ENCODE results near the gene DNAJC27.

The DNAJC27 gene

DNA sequence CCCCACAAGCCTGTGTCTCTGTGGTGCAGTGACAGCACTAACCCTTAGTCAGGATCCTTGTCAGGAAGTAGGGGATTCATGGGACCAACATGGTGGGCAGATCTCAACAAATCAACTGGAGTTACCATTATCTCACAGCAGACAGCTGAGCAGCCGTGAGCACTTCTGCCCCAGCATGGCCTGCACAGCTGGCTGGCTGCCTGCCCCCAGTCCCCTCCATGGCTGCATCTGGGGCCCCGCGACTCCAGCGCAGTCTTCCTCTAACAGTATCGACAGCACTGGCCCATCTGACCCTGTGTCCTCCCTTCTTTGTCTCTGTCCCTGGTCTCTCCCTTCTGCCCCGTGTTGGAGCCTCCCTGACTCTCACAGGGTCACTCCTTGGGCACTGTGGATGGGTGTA is 47.0 kb downstream of the DNAJC27 start:
- DNase-seq = no peak

DNA sequence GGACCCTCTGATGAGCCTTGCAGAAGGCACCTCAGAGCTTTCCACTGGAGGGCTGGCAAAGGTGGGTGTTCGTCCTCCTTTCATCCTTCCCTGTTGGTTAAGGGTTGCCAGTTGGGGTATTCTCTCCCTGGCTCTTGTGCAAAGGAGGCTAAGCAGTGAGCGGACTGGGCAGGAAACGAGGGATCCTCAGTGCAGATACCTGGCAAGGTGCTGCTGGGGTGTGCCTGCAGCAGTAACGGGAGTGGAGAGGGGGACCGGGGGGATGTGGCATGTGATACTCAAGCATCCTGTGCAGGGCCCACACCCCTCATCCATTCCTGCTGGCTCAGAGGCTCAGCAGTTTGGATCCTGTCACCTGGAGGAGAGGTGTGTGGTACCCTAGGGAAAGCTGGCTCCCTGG is 47.5 kb downstream of the DNAJC27 start:
- no peak for DNase-seq

GRCh38 chr2:24923106-24923505 is 48.6 kb downstream of the DNAJC27 start:
- no peak for DNase-seq

GRCh38 chr2:24922556-24922955 is 49.2 kb downstream of the DNAJC27 start:
- no peak for DNase-seq

DNA sequence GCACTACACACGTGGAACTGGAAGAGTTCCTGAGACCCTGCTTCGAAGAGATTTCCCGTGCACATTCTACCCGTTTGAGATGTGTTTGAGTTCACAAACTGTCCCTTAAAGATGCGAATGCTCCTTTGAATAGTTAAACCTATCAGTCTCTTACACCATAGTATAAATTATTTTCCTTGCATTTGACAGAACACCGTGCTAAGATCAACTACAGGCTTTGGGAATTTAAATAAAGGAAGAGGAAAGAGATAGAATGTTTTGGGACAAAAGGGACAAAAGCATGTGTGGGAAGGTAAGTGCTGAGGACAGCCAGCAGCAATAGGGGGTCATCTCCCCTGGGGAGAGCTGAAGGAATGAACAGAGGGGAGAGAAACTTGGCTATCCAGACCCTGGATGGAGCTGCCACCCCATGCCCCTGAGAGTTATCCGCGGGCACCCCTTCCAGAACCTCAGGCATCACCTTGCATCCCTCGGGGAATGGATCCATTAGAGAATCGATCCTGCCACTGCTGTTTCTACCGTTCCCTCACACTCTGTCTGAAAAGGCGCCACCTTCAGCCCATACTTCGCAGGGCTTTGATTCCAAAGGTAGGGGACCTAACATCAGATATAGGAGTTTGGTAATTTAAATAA is 50.8 kb downstream of the DNAJC27 start:
- DNase-seq = no peak

DNA sequence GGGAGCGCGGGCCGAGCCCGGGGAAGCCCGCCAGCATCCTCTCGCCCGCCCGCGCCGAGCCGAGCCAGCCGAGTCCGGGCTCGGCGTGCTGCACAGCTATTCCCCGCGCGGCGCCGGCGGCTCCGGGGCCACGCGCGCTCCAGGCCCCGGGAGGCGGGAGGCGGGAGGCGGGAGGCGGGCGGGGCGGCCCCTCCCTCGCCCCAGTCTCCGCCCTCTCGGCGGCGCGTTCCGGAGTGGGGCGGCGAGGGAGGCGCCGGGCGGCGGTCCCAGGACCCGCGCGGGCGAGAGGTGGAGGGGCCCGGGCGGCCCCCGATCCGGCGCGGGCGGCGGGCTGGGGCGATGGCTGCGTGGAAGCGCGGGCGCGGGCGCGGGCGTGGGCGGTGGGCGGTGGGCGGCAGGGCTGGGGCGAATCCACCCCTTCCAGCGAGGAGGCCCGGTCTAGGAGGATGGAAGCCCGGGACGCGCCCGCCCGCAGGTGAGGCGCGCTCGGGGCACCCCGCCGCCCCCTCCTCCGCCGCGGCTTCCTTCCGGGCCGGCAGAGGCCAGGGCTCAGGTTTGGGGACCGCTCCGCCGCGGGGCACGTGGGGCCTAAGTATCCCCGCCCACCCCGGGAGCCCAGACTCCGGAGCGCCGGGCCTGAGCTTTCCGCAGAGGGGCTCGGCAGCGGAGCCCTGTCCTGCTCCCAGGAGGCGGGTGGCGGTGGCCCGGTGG is 51.5 kb downstream of the DNAJC27 start, which contains the start of gene ADCY3:
TSS of gene ADCY3 (minus strand) at position 140 of the 711 bp plus-strand sequence. CDS start 1,250 bp downstream, outside the sequence.
- peak; percentile 35 for DNase-seq

DNA sequence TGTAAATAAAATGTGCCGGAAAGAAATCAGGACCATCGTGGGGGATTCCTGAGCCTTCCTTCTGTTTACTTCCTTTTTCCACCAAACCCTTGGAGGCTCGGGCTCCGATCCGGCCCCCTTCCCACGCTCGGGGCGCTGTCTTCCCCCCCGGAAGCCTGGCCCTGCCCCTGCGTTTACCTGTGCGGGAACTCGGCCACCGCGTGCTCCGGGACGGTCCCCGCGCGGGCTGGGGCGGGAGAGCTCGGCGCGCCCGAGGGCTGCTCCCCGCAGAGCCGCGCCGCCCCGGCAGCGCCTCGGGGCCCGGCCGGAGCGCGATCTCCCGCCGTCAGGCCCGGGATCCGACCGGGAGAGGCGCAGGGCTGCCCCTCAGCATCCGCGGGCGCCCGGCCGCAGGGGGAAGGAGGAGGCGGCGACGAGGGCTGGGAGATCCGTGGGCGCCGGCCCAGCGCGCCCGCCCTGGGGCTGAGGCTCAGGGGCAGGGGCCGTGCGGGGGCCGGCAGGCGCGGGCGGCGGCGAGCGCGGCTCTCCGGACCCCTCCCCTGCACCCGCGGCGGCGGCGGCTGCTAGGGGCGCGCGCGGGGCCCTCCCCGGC is 52.2 kb downstream of the DNAJC27 start:
- DNase-seq = no peak

DNA sequence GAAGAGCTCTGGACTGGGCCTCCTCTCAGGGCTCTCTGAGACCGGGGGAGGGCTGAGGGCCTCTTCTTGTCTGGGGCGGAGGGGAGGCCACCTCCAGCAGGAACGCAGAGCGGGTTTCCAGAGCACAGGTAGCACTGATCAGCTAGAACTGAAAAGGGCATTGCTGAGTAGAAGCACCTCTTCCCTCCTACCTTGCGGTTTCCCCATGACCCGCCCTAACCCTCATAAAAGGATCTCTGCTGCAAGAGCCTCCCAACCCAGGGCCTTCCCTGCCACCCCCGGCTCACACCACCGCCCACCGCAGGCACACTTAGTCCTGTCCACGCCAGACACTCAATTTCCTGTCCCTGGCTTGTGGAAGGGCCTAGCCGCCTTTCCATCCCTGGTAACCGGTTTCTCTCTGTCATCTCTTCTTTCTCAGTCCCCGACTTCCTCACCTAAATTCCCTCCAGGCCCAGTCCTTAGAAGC is 52.7 kb downstream of the DNAJC27 start:
- DNase-seq = no peak

GRCh38 chr2:24918326-24919036 is 53.3 kb downstream of the DNAJC27 start:
- no peak for DNase-seq

DNA sequence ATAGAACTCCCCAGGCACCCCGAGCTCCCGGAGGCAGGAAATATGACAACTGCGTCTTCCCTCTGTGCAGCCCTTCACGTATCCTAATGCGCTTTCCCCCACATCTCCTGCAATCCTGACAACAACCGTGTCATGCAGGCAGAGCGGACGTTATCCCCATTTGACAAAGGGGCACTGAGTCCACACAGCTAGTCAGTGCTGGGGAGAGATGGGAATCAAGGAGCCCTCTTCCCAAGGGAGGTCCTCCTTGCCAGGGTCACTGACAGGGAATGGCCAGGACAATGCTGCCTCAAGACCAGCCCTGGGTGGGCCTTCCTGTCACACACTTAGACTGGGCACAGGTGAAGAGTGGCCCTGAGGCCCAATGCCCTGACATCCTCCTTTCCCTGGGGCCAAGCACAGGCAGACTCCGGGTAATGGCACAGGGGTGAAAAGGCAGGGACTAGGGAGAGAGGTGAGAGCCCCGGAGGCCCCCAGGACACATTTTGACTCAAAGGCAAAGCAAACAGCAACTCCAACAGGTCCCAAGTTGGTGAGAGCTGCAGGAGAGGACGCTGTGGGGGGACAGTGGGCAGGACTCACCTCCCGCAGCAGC is 53.9 kb downstream of the DNAJC27 start:
- no peak for DNase-seq

GRCh38 chr2:24917086-24917485 is 54.7 kb downstream of the DNAJC27 start:
- no peak for DNase-seq

DNA sequence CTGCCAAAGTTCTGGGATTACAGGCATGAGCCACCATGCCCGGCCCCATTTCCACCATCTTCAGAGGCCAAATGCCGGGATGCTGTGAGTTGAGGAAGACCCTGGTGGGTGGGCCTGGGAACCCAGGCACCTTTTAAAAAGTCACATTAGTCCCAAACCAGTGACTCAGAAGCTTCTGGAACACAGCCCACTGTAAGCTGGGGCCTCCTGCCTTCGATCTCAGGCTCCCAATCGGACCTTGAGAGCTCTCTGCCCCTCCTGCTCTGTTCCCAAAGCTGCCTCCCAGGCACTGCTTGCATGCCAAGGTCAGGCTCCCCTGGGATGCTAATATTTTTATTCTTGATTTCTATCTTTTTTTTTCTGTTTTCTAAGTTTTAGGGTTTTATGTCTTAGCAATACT is 56.0 kb downstream of the DNAJC27 start:
- no peak for DNase-seq

- DNase-seq = no peak
Measured at GRCh38 chr2:24915175-24915574, 56.6 kb downstream of the DNAJC27 start.

DNA sequence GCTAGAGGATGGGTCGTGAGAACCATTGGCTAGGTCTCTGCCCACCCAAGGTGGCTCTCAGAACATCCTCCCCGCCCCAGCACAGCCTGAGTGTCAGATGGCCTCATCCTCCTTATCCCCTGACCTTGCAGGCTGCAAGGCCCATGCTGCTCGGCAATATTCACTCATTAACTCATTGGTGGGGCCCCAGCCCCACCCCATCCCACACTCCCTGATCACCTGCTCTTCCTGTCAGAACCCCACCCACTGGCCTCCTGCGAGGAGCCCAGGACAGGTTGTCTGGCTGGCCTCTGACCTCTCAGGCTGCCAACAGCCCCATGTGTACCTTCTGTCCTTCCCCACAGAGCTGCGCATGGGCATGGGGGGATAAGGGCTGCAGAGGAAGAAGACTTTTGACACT is 57.0 kb downstream of the DNAJC27 start:
- no peak for DNase-seq

- DNase-seq = no peak
Measured at GRCh38 chr2:24913911-24914310, 57.8 kb downstream of the DNAJC27 start.

DNA sequence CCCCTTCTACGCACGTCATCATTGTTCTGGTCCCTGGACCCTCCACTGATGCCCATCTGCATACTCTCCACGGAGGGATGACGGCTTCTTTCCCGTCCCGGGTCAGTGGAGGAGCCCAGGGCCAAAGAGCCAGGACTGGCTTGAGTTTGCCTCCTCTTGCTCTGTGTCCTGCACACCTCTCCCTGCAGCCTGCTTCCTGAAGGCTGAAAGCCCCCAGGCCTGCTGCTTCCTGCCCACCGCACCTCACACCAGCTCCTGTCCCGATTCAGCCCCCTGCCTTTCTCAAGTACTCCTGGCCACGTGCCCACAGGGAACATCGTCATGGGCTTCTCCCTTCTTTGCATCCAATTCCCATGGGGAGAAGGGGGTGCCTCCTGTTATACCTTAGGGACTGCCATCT is 58.8 kb downstream of the DNAJC27 start:
- DNase-seq = no peak

GRCh38 chr2:24912523-24912922 is 59.2 kb downstream of the DNAJC27 start:
- no peak for DNase-seq

DNA sequence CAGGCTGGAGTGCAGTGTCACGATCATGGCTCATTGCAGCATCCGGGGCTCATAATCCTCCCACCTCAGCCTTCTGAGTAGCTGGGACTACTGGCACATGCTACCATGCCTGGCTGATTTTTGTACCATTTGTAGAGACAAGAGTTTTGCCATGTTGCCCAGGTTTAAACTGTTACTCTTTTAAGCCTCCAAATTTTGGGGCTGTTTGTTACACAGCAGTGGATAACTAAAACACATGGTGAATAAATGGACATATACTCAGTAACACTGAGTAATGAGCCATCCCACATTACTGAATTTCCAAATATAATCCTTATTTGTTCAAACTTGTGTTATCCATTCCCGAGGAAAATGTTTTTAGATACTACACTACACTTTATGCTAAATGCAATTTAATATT is 61.5 kb downstream of the DNAJC27 start:
- DNase-seq = no peak

- no peak for DNase-seq
Measured at GRCh38 chr2:24909555-24910177, 62.1 kb downstream of the DNAJC27 start.

DNA sequence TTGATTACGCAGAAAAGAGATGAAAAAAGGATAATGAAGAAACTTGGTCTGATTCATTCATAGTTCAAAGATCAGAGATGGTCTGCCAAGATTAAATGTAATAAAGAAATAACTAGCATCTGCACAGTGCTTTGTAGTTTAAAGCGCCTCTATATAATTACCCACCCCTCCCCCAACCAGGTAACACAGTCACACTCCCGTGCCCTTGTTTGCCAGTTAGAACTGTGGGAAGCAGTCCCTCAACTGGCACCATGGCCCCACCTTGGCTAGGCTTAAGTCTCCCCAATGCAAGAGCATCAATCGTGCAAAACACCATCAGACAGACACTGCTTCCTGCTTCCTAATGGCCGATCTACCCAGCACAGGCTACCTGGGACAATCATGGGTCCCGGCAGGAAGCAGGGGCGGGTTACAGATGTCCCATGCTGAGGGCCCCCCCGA is 63.3 kb downstream of the DNAJC27 start:
- no peak for DNase-seq

- DNase-seq = no peak
Measured at GRCh38 chr2:24907116-24907515, 64.6 kb downstream of the DNAJC27 start.

- no peak for DNase-seq
Measured at GRCh38 chr2:24906466-24906865, 65.3 kb downstream of the DNAJC27 start.
